Measurements from ENCODE around the gene PARN. TPM values are rescaled to one million over a fixed set of nuclear protein-coding genes. Genes with fewer than 3 reads are reported as not detected.

PARN gene
- total RNA-seq, 1 experiment from 2014 or later: 56.2 TPM

DNA sequence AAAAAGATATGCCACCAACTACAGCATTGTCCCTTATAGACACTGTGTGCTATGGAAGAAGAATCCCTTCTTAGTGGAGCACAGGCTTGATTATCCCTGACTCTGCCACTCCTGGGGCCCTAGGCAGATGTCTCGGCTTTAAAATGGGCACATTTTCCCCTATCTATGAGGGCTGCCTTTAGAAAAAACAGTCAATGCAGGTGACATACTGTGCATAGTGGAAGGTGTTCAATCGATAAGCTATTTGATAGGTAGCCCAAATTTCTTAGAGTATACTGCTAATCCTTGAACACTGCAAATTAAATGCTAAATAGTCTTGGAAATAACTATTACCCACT, 64.4 kb downstream of the PARN start:
- Mint-ChIP-seq H3K36me3 (ENCODE audit: insufficient read depth in 1 of 3, low read depth in 3 of 3) (peaks cover 0 to 8% (median 0%) of the 10 kb centered on the region in 3 experiments; a peak in 3 of 7 replicates), H3K4me3 (no peak overlapping the region), H3K27ac (peak overlapping the region in 1 of 3 experiments; percentile 40; a peak in 1 of 7 replicates), H3K27me3 (ENCODE audit: low read depth) (no peaks in the 10 kb centered on the region), H3K4me1 (peaks cover 14 to 15% of the 10 kb centered on the region in 2 experiments), H3K9me3 (no peaks in the 10 kb centered on the region)
- Histone ChIP-seq H4K5ac (ENCODE audit: insufficient read length, low read depth, low read length) (no peak overlapping the region), H3K23ac (ENCODE audit: insufficient read length, low read depth, low read length) (no peak overlapping the region), H3T11ph (ENCODE audit: low read length) (no peak overlapping the region), H3K56ac (ENCODE audit: insufficient read length, low read depth, low read length) (no peak overlapping the region), H3K23me2 (ENCODE audit: insufficient read length, low read depth, low read length, poor library complexity, severe bottlenecking) (no peaks in the 10 kb centered on the region), H3K4ac (ENCODE audit: low read depth, low read length) (no peak overlapping the region), H3K9me3 (ENCODE audit: control insufficient read depth, low read depth, low read length) (no peaks in the 10 kb centered on the region), H4K91ac (ENCODE audit: insufficient read length, low read depth, low read length) (no peak overlapping the region), H4K8ac (replicated peaks; ENCODE audit: insufficient read length, low read depth, low read length) (no peak overlapping the region), H3K9ac (ENCODE audit: extremely low read depth, insufficient read length, low read length) (no peak overlapping the region), H2BK120ac (ENCODE audit: low read depth, low read length, poor library complexity, severe bottlenecking) (no peak overlapping the region), H2BK15ac (ENCODE audit: low read depth, low read length) (no peak overlapping the region), H2BK5ac (ENCODE audit: insufficient read length, low read length) (no peak overlapping the region), H3K4me2 (ENCODE audit: insufficient read depth, insufficient read length, low read length) (no peak overlapping the region), H3K4me1 (ENCODE audit: insufficient read depth, low read length) (no peaks in the 10 kb centered on the region), H3K27ac (ENCODE audit: insufficient read length, low read depth, low read length) (no peak overlapping the region), H3K14ac (ENCODE audit: insufficient read depth, low read length) (no peak overlapping the region), H2AFZ (ENCODE audit: low read length) (no peak overlapping the region), H2BK20ac (ENCODE audit: low read depth, low read length, poor library complexity, severe bottlenecking) (no peak overlapping the region), H3K27me3 (ENCODE audit: insufficient read depth, low read length) (no peaks in the 10 kb centered on the region), H4K20me1 (ENCODE audit: control insufficient read depth, insufficient read depth, insufficient read length) (no peaks in the 10 kb centered on the region), H3K79me1 (ENCODE audit: insufficient read depth, low read depth, low read length, poor library complexity, severe bottlenecking) (no peaks in the 10 kb centered on the region), H3K79me2 (ENCODE audit: insufficient read depth, low read length) (no peaks in the 10 kb centered on the region), H3K18ac (ENCODE audit: insufficient read length, low read depth, low read length) (no peak overlapping the region), H2BK12ac (ENCODE audit: insufficient read length, low read depth, low read length) (no peak overlapping the region), H2AK5ac (ENCODE audit: insufficient read length, low read length) (no peak overlapping the region)
- no CpG with 5 or more reads among the region's 2 CpGs for WGBS (ENCODE audit: extremely low coverage, insufficient read length, low lambda C conversion rate)
- TF ChIP-seq, protein P1, sequence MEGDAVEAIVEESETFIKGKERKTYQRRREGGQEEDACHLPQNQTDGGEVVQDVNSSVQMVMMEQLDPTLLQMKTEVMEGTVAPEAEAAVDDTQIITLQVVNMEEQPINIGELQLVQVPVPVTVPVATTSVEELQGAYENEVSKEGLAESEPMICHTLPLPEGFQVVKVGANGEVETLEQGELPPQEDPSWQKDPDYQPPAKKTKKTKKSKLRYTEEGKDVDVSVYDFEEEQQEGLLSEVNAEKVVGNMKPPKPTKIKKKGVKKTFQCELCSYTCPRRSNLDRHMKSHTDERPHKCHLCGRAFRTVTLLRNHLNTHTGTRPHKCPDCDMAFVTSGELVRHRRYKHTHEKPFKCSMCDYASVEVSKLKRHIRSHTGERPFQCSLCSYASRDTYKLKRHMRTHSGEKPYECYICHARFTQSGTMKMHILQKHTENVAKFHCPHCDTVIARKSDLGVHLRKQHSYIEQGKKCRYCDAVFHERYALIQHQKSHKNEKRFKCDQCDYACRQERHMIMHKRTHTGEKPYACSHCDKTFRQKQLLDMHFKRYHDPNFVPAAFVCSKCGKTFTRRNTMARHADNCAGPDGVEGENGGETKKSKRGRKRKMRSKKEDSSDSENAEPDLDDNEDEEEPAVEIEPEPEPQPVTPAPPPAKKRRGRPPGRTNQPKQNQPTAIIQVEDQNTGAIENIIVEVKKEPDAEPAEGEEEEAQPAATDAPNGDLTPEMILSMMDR (conservative IDR thresholded peaks at IDR 0.05): no peak
- no peak for DNase-seq
